Measurements from ENCODE around the gene EPB41L2.
"Not testable (repeated sequence)": the region's sequence is repeated elsewhere in the genome, so short reads cannot be mapped to it uniquely, and the experiment has no call there.

EPB41L2 gene

DNA sequence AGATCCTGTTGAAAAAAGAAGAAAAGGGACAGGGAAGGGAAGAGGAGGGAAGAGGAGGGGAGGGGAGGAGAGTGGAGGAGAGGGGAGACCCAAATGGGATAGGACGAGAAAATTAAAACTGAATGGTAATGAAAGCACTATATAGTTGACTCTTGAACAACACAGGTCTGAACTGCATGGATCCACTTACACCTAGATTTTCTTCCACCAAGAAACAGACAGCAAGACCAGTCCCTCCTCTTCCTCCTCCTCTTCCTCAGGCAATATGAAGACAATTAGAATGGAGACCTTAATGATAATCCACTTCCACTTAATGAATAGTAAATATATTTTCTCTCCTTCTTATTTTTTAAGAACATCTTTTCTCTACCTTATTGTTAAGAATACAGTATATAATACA lies 113.5 kb downstream of the EPB41L2 start:
- no peak overlapping the region for H3K27ac ChIP-seq
- TF ChIP-seq, protein P1, sequence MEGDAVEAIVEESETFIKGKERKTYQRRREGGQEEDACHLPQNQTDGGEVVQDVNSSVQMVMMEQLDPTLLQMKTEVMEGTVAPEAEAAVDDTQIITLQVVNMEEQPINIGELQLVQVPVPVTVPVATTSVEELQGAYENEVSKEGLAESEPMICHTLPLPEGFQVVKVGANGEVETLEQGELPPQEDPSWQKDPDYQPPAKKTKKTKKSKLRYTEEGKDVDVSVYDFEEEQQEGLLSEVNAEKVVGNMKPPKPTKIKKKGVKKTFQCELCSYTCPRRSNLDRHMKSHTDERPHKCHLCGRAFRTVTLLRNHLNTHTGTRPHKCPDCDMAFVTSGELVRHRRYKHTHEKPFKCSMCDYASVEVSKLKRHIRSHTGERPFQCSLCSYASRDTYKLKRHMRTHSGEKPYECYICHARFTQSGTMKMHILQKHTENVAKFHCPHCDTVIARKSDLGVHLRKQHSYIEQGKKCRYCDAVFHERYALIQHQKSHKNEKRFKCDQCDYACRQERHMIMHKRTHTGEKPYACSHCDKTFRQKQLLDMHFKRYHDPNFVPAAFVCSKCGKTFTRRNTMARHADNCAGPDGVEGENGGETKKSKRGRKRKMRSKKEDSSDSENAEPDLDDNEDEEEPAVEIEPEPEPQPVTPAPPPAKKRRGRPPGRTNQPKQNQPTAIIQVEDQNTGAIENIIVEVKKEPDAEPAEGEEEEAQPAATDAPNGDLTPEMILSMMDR (conservative IDR thresholded peaks at IDR 0.05), result no peak

DNA sequence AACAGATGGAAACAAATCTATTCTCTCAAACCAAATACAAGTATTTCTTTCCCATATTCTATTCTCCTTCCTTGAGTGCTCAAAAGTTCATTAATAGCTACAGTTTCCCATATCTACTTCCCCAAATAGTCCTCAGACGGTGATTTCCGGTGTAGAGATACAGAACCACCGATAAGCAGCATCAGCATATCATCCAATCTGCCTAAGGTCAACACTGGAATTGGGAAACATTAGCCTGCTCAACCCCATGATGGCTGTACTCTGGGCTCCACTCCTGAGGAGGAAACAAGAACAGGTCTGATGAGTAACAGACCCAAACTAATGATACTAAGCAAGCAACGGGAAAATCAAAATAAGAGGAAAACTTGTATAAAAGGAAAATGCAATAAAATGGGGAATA lies 115.6 kb downstream of the EPB41L2 start:
- TF ChIP-seq, protein P1 (conservative IDR thresholded peaks at IDR 0.05), result no peak
- peak overlapping the region; percentile 7; the same call in 1 of the 2 replicates for H3K27ac ChIP-seq

DNA sequence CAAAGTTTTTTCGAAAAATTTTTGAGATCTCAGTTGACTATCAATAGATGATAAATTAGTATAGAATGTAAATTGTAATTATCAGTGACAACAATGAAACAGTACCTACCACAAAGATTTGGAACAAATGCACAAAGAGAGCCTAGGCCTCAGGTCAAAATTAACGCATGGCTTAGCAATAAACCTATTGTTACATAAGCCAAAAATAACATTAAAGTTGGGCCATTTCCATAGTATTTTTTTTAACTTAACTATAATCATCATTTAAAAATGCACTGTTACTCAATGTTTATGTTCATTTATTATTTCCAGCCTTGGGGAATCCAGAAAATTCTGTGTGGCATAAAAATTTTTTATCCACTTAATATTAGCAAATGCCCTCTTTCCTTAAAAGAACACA lies 117.0 kb downstream of the EPB41L2 start:
- TF ChIP-seq, protein P1 (conservative IDR thresholded peaks at IDR 0.05), result no peak
- no peak overlapping the region for H3K27ac ChIP-seq

DNA sequence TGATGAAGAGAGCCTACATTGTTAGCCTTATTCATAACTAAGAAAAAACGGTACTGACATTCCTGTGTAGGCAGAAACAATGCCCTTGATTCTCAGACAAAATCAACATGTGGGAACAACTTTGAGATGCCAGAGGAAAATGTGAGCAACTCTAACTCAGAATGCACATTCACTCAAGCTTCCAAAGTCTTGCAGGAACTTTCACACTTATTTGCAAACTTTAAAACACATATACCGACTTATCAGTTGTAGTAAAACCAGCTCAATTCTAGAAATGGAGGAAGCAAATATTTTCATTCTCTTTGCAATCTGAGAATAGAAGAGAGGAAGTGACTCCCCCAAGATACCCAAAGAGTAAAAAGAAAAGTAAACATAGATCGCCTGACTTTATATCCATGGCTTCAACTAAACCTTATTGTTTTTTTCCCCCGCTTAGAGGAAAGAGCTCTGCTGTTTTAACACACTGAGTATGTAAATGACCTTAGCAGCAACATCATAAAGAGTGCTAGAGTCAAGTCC lies 117.6 kb downstream of the EPB41L2 start:
- no peak overlapping the region for H3K27ac ChIP-seq
- TF ChIP-seq, protein P1 (conservative IDR thresholded peaks at IDR 0.05), result no peak

DNA sequence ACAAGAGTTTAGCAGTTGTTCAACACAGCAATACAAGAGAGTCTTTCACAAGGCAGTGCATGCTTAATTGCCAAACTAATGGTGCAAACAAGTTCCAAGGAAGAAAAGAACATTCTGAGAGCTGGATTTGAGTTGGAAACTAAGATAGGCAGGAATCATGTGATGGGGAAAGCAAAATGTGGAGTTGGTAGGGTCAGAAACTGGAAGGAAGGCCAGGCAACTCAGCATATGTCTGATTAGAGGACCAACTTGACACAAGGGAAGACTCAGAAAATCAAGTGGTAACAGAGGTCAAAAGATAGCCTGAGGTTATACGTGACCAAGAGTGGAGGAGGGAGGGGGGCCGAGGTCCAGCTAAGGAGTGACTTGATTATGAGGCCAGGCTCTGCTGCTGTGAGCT lies 118.6 kb downstream of the EPB41L2 start:
- H3K27ac ChIP-seq, result no peak overlapping the region
- TF ChIP-seq, protein P1 (conservative IDR thresholded peaks at IDR 0.05), result no peak

DNA sequence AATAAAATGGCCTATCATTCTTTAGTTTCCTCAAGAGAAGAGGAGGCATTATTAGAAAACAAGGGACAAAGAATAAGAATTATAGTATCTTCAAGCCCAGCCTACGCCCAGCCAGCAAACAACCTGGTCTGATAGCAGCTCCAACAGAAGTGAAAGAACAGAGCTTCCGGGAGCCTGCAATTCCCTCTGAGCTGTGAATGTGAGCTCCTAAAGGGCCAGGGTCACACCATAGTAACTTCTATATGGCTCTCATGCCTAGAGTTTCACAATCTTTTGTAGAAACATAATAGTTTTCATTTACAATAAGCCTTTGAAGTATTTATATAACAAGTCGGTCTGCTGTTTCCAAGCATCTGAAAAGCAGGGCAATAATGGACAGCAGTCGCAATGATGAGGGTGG lies 119.3 kb downstream of the EPB41L2 start:
- TF ChIP-seq, protein P1 (conservative IDR thresholded peaks at IDR 0.05), result no peak
- no peak overlapping the region for H3K27ac ChIP-seq

DNA sequence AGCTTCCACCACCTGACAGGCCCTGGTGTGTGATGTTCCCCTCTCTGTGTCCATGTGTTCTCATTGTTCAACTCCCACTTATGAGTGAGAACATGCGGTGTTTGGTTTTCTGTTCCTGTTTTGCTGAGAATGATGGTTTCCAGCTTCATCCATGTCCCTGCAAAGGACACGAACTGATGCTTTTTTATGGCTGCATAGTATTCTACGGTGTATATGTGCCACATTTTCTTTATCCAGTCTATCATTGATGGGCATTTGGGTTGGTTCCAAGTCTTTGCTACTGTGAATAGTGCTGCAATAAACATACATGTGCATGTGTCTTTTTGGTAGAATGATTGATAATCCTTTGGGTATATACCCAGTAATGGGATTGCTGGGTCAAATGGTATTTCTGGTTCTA lies 120.3 kb downstream of the EPB41L2 start:
- H3K27ac ChIP-seq, result not testable (repeated sequence)

DNA sequence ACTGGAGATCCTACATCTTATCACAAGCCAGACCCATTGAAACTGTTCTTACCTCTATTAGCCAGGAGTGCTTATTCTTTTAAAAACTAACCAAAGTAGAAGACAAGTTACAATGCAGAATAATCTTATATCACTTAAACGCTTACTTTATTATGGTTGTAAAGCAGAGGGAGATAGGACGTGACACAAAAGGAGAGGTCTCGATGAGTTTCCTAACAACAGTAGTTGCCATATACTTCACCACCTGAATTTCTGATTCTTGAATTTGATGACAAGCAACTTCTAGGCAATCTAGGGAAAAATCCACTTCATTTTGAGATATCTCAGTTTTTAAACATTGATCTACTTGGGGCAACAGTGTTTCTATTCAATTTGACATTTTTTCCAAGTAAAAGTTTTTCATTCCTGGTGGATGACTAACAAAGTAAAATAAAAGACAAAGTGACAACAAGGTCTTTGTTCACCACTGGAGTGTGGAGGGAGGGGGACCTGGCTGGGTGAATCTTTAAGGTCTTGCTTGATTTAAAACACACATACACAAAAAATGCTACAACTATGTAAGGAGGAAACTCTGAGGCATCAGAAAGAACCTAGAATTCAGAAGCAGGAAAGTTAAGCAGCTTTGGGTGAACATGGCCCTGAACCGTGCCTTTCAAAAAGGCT lies 125.0 kb downstream of the EPB41L2 start:
- H3K27ac ChIP-seq, result no peak overlapping the region
- TF ChIP-seq, protein P1 (conservative IDR thresholded peaks at IDR 0.05), result no peak

All from VCaP (cell line).